PC-9 (cell line): ENCODE results near the gene ATCAY. TPM values are rescaled to one million over a fixed set of nuclear protein-coding genes. Genes with fewer than 3 reads are reported as not detected.

Source experiments
- BruUV-seq: library from RNA; stranded (reverse); fragments of 400-500 nt; replicated peaks from 2 replicates; lab custom pipeline; 2021; lab: Mats Ljungman, UMichigan
- CTCF ChIA-PET: fragments of 300-600 bp; sonication (Branson Sonifier 250); formaldehyde crosslinking; loops from one replicate; lab custom pipeline; 2022; ENCODE audit warnings: antibody characterized with exemption; lab: Charles Lee
- POLR2A ChIA-PET: fragments of 300-600 bp; sonication (Branson Sonifier 250); formaldehyde crosslinking; loops from one replicate; lab custom pipeline; 2022; ENCODE audit warnings: antibody characterized with exemption; ENCODE audit not compliant: unreplicated experiment; lab: Charles Lee
- DNase-seq, 2 experiments: peaks; one replicate each; pipeline versions ENCODE4 v3.0.0 to v3.0.0-alpha.2; 2015 to 2022; ENCODE audit warnings: mixed read lengths in 1 of 2
- H2AFZ ChIP-seq: fragments of 200-600 bp; sonication (generic); 2 replicates; pipeline ENCODE4 v1.8.1; 2017; ENCODE audit warnings: antibody characterized with exemption
- H3F3A ChIP-seq: fragments of 200-600 bp; sonication (generic); 2 replicates; pipeline ENCODE4 v1.8.1; 2017; ENCODE audit warnings: antibody characterized with exemption, mild to moderate bottlenecking, low read depth; ENCODE audit not compliant: insufficient read depth
- H3K27ac ChIP-seq: fragments of 200-600 bp; sonication (generic); 2 replicates; pipeline ENCODE4 v1.6.1; 2016; ENCODE audit warnings: mixed run types
- H3K27me3 ChIP-seq: fragments of 200-600 bp; sonication (generic); 2 replicates; pipeline ENCODE4 v1.6.1; 2016; ENCODE audit warnings: low read depth, mixed run types; ENCODE audit not compliant: insufficient read depth
- H3K36me3 ChIP-seq: fragments of 200-600 bp; sonication (generic); 2 replicates; pipeline ENCODE4 v1.6.1; 2016; ENCODE audit warnings: low read depth, mixed run types
- H3K4me1 ChIP-seq: fragments of 200-600 bp; sonication (generic); replicated peaks from 2 replicates; pipeline ENCODE4 v1.6.1; 2016; ENCODE audit warnings: mixed run types; ENCODE audit not compliant: insufficient read depth
- H3K4me2 ChIP-seq: fragments of 200-600 bp; sonication (generic); 2 replicates; pipeline ENCODE4 v1.6.1; 2017; ENCODE audit warnings: mixed run types
- H3K4me3 ChIP-seq: fragments of 200-600 bp; sonication (generic); 2 replicates; pipeline ENCODE4 v1.6.1; 2016; ENCODE audit warnings: mixed run types
- H3K79me2 ChIP-seq: fragments of 200-600 bp; sonication (generic); 2 replicates; pipeline ENCODE4 v1.6.1; 2017; ENCODE audit warnings: low read depth, mixed run types
- H3K9me2 ChIP-seq: fragments of 200-600 bp; sonication (generic); 2 replicates; pipeline ENCODE4 v1.8.1; 2017; ENCODE audit warnings: mild to moderate bottlenecking; ENCODE audit not compliant: insufficient read depth
- H3K9me3 ChIP-seq: fragments of 200-600 bp; sonication (generic); 2 replicates; pipeline ENCODE4 v1.8.1; 2016; ENCODE audit warnings: low read depth; ENCODE audit not compliant: insufficient read depth
- H4K20me1 ChIP-seq: fragments of 200-600 bp; sonication (generic); 2 replicates; pipeline ENCODE4 v1.8.1; 2017; ENCODE audit not compliant: insufficient read depth
- EZH2 ChIP-seq: fragments of 200-600 bp; sonication (generic); IDR thresholded peaks from 2 replicates; pipeline ENCODE4 v1.8.0; 2017; ENCODE audit warnings: antibody characterized with exemption, low read depth
- intact Hi-C: fragments of 100-400 bp; cut with micrococcal nuclease; formaldehyde crosslinking; loops from one replicate; pipeline ENCODE4 v1.10.0; 2022; ENCODE audit not compliant: unreplicated experiment
- microRNA-seq: library from miRNA; unstranded; fragments of <30 nt; microRNA quantifications from one replicate; pipeline ENCODE4 v1.2.0, GENCODE V29; 2021; ENCODE audit warnings: borderline number of aligned reads, borderline replicate concordance
- total RNA-seq: library from RNA; stranded (reverse); gene quantifications from 2 replicates; pipeline ENCODE4 v1.2.3, GENCODE V29; 2021
- TF ChIP-seq, protein P1 (sequence below): fragments of 200-600 bp; sonication (generic); conservative IDR thresholded peaks from 2 replicates; pipeline ENCODE4 v1.6.1; 2017; ENCODE audit warnings: mixed run types, antibody characterized with exemption, mild to moderate bottlenecking, moderate library complexity

ATCAY gene
- total RNA-seq, 1 experiment from 2014 or later, result not detected

DNA sequence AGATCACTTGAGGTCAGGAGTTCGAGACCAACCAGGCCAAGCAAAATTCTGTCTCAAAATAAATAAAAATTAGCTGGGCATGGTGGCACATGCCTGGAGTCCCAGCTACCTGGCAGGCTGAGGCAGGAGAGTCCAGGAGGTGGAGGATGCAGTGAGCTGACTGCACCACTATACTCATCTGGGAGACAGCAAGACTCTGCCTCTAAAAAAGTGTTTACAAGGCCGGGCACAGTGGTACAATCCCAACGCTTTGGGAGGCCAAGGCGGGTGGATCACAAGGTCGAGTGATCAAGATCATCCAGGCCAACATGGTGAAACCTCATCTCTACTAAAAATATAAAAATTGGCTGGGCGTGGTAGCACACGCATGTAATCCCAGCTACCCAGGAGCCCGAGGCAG lies 94.7 kb downstream of the ATCAY start:
- no peak overlapping the region for H2AFZ ChIP-seq
- H3F3A ChIP-seq, result peaks cover 63% of the 10 kb centered on the region
- ChIA-PET CTCF (no interaction called here), POLR2A (no interaction called here)
- peaks cover 11% of the 10 kb centered on the region for H3K36me3 ChIP-seq
- no peak for TF ChIP-seq EZH2
- TF ChIP-seq, protein P1, sequence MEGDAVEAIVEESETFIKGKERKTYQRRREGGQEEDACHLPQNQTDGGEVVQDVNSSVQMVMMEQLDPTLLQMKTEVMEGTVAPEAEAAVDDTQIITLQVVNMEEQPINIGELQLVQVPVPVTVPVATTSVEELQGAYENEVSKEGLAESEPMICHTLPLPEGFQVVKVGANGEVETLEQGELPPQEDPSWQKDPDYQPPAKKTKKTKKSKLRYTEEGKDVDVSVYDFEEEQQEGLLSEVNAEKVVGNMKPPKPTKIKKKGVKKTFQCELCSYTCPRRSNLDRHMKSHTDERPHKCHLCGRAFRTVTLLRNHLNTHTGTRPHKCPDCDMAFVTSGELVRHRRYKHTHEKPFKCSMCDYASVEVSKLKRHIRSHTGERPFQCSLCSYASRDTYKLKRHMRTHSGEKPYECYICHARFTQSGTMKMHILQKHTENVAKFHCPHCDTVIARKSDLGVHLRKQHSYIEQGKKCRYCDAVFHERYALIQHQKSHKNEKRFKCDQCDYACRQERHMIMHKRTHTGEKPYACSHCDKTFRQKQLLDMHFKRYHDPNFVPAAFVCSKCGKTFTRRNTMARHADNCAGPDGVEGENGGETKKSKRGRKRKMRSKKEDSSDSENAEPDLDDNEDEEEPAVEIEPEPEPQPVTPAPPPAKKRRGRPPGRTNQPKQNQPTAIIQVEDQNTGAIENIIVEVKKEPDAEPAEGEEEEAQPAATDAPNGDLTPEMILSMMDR, result no peak
- no peak overlapping the region for H3K4me3 ChIP-seq
- H3K9me2 ChIP-seq, result no peaks in the 10 kb centered on the region
- no peak overlapping the region for H3K27ac ChIP-seq
- no peaks in the 10 kb centered on the region for H3K9me3 ChIP-seq
- H3K79me2 ChIP-seq, result peaks cover 32% of the 10 kb centered on the region
- H3K27me3 ChIP-seq, result no peaks in the 10 kb centered on the region
- no peak overlapping the region for H3K4me2 ChIP-seq
- BruUV-seq, result no TSS peak
- H3K4me1 ChIP-seq, result no peaks in the 10 kb centered on the region
- intact Hi-C loops, result no loop called here
- DNase-seq, result no peak
- peaks cover 58% of the 10 kb centered on the region for H4K20me1 ChIP-seq

DNA sequence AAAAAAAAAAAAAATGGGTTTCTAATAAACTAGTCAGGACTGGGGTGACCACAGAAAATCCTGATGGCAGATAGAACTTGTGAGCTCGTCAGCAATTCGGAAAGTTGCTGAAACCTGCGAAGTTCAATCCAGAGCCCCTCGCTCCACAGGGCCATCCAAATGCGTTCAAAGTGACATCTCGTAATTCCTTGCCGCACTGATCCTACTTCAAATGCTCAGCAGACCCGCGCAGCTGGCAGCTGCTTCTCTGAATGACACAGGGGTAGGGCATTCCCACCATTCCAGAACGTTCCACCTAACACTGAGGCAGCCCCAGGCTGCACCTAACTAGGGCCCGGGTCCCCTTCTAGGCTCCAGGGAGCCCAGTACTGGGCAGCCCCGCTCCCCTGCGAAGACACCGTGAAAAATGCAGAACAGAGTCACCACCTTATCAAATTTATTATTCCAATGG lies 95.2 kb downstream of the ATCAY start:
- Histone ChIP-seq H3K79me2 (peaks cover 32% of the 10 kb centered on the region), H4K20me1 (peaks cover 63% of the 10 kb centered on the region)

DNA sequence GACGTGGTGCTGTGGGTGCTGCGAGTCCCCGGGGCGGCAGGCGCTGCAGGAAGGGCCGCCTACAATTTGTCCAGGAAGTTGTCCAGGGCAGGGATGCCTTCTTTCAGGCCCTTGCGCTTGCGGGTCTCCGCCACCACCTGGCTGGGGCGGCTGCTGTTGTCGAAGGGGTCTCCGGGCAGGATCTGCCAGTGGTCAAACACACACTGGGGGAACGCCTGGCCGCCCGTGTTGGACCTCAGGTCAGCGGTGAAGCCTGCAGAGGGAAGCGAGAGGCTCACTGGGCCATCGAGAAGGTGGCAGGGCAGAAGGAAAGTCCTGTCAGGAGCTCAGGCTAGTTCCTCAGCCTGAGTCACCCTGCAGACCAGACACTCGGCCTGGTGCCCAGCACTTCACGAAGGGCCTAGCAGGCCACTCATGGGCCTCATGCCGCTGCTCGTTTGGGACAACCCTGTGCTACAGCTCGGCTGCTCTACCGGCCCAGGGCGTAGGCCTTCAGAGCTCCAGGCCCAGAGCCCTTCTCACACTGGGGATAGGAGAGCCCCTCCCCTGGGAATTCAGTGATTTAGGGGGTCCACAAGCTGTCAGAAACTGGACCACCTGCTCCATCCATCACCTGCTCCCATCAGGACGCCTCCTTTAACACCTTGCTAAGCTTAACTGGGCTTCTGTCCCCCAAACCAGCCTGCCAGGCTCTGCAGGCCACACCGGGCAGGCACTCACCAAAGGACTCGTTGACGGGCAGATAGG lies 96.2 kb downstream of the ATCAY start:
- Histone ChIP-seq H2AFZ (no peak overlapping the region), H3K27ac (no peak overlapping the region), H3K9me3 (no peaks in the 10 kb centered on the region), H4K20me1 (peaks cover 73% of the 10 kb centered on the region), H3K79me2 (peaks cover 41% of the 10 kb centered on the region), H3K36me3 (peaks cover 15% of the 10 kb centered on the region), H3K4me2 (no peak overlapping the region), H3K4me3 (no peak overlapping the region), H3K9me2 (no peaks in the 10 kb centered on the region), H3K27me3 (no peaks in the 10 kb centered on the region), H3K4me1 (no peaks in the 10 kb centered on the region), H3F3A (peaks cover 74% of the 10 kb centered on the region)
- BruUV-seq, result TSS peak; percentile 10
- intact Hi-C loops, result no loop called here
- TF ChIP-seq, protein P1, result no peak
- no peak for TF ChIP-seq EZH2
- ChIA-PET POLR2A (no interaction called here), CTCF (no interaction called here)
- DNase-seq, result no peak

More for the DNA sequence above, 95.2 kb downstream of the ATCAY start:
- ChIA-PET CTCF (no interaction called here), POLR2A (no interaction called here)
- BruUV-seq, result no TSS peak
- no peaks in the 10 kb centered on the region for H3K4me1 ChIP-seq
- H3K9me2 ChIP-seq, result no peaks in the 10 kb centered on the region
- H3K4me2 ChIP-seq, result no peak overlapping the region
- no peak overlapping the region for H2AFZ ChIP-seq
- H3K27ac ChIP-seq, result no peak overlapping the region
- no peak for DNase-seq
- TF ChIP-seq, protein P1, result no peak
- TF ChIP-seq EZH2, result no peak
- peaks cover 14% of the 10 kb centered on the region for H3K36me3 ChIP-seq
- H3K4me3 ChIP-seq, result no peak overlapping the region
- peaks cover 68% of the 10 kb centered on the region for H3F3A ChIP-seq
- H3K9me3 ChIP-seq, result no peaks in the 10 kb centered on the region
- intact Hi-C loops, result no loop called here
- H3K27me3 ChIP-seq, result no peaks in the 10 kb centered on the region

Small RNA genes within 50 kb of the gene (microRNA-seq; reads per million reads assigned to microRNA genes)
- gene MIR637, result not detected

Other genes starting within 250 kb of the ATCAY start
- 19.1 and 20.0 TPM in 2 replicates for gene PIP5K1C, start 180.2 kb upstream of the ATCAY start, total RNA-seq
- 56.8 and 71.5 TPM in 2 replicates for gene TJP3, start 172.3 kb upstream of the ATCAY start, total RNA-seq
- gene APBA3, start 119.0 kb upstream of the ATCAY start, total RNA-seq, result 16.0 and 22.1 TPM in 2 replicates
- gene MRPL54, start 118.0 kb upstream of the ATCAY start, total RNA-seq, result 31.6 and 42.0 TPM in 2 replicates
- not detected in 2 replicates for gene RAX2, start 108.5 kb upstream of the ATCAY start, total RNA-seq
- not detected in 2 replicates for gene MATK, start 94.3 kb upstream of the ATCAY start, total RNA-seq
- not detected in 2 replicates for gene ZFR2, start 11.6 kb upstream of the ATCAY start, total RNA-seq
- not detected in 2 replicates for gene NMRK2, start 52.4 kb downstream of the ATCAY start, total RNA-seq
- gene DAPK3, start 90.4 kb downstream of the ATCAY start, total RNA-seq, result 38.1 and 46.5 TPM in 2 replicates
- gene EEF2, start 104.8 kb downstream of the ATCAY start, total RNA-seq, result 1,471 and 1,742 TPM in 2 replicates
- gene PIAS4, start 127.1 kb downstream of the ATCAY start, total RNA-seq, result 25.5 and 26.5 TPM in 2 replicates
- gene ZBTB7A, start 186.2 kb downstream of the ATCAY start, total RNA-seq, result 41.2 and 48.2 TPM in 2 replicates
- 160 and 211 TPM in 2 replicates for gene MAP2K2, start 243.4 kb downstream of the ATCAY start, total RNA-seq